Ovary (tissue), 10 donors: ENCODE measurements around the gene RAB6A. TPM values are rescaled to one million over a fixed set of nuclear protein-coding genes. Genes with fewer than 3 reads are reported as not detected.

Source experiments
- DNase-seq, 5 donors: peaks; one replicate each; pipeline ENCODE4 v3.0.0-alpha.2; 2019 to 2020
- H3K27ac ChIP-seq, 2 donors: fragments of 200-600 bp; one replicate each; pipeline versions ENCODE4 v1.5.1 to v1.8.0; 2019 to 2022
- H3K27me3 ChIP-seq: fragments of 200-600 bp; one replicate; pipeline ENCODE4 v1.8.0; 2022
- H3K36me3 ChIP-seq: fragments of 200-600 bp; sonication (generic); one replicate; pipeline ENCODE4 v1.5.1; 2019
- H3K4me1 ChIP-seq: one replicate; pipeline ENCODE4 v1.8.1; 2013; ENCODE audit warnings: mild to moderate bottlenecking, moderate library complexity; ENCODE audit not compliant: insufficient read depth
- H3K4me3 ChIP-seq: fragments of 200-600 bp; sonication (generic); one replicate; pipeline ENCODE4 v1.5.1; 2017
- H3K9me3 ChIP-seq, 2 donors: fragments of 200-600 bp in 1 of 2; sonication (generic) in 1 of 2; one replicate each; pipeline versions ENCODE4 v1.5.1 to v1.8.1; 2013 to 2019; ENCODE audit warnings: mild to moderate bottlenecking in 1 of 2, moderate library complexity in 1 of 2
- CTCF ChIP-seq, 3 donors: fragments of 450-650 bp in 2 of 3; fragments of 200-600 bp in 1 of 3; IDR thresholded peaks; one replicate each; pipeline versions ENCODE4 v1.5.1 to v1.8.0; 2016 to 2022; ENCODE audit warnings: antibody characterized with exemption in 3 of 3, mild to moderate bottlenecking in 1 of 3
- EP300 ChIP-seq: sonication (generic); formaldehyde crosslinking; IDR thresholded peaks from one replicate; pipeline ENCODE4 v1.6.1; 2017; ENCODE audit warnings: antibody characterized with exemption
- POLR2A ChIP-seq: fragments of 450-650 bp; IDR thresholded peaks from one replicate; pipeline ENCODE4 v1.6.1; 2017; ENCODE audit warnings: antibody characterized with exemption, mild to moderate bottlenecking, moderate library complexity
- WGBS, 3 donors: extraction: QIAGEN DNeasy Blood & Tissue Kit in 1 of 3; methylation state at CpG; one replicate each; pipeline versions ENCODE4 v1.1.5 to v1.1.7; 2013 to 2017; 5-methylcytosine and 5-hydroxymethylcytosine counted together
- intact Hi-C, 4 donors: fragments of 100-400 bp; cut with DNase I; formaldehyde crosslinking; loops; one replicate each; pipeline versions ENCODE4 v1.11.0 to v1.15.1; 2022 to 2023
- long read RNA-seq, 3 donors: library from polyadenylated mRNA in 2 of 3; unstranded in 2 of 3; transcript quantifications; one replicate each; pipeline ENCODE4 v2.0.0 and lab custom pipeline, GENCODE V29; 2021 to 2026
- polyA plus RNA-seq, 2 donors: library from polyadenylated mRNA; stranded (reverse); fragments of 200-250 nt in 1 of 2; fragments of 350-450 nt in 1 of 2; fragmentation: Illumina TruSeq in 1 of 2; extraction: RNeasy Lipid Tissue Mini Kit (QIAGEN cat#74804) in 1 of 2; gene quantifications; one replicate each; pipeline ENCODE4 v1.2.3, GENCODE V29; 2013 to 2014
- total RNA-seq, 7 donors: library from RNA; depleted of rRNA in 2 of 7; stranded (reverse); fragments of >200 nt in 2 of 7; fragmentation: NEBNext Ultra II Directional in 3 of 7; extraction: Animal tissue kit (Norgen Biotek cat#: 25700) in 3 of 7; gene quantifications; one replicate each; pipeline versions ENCODE4 v1.1.0 to v1.2.4, GENCODE V29; 2016 to 2023
- donor health status: DM: no; HTN: no; CAD: no; lungs with moderate emphysema.
- donor health status: DM: no; HTN: no; CAD: no.
- donor health status: Bipolar disorder and iron deficiency.
- donor health status: DM: yes; HTN: yes; CAD: no.
- donor health status: DM: no; HTN: no; CAD: no.
- donor health status: DM: yes; HTN: yes; CAD: no.

The RAB6A gene
- total RNA-seq (100 to 1,000 TPM in 5 of 7 donors, 10 to 100 TPM in 2; 96.5 to 128 (median 102) TPM), polyA plus RNA-seq (100 to 1,000 TPM in 1 of 2 donors, 10 to 100 TPM in 1; 55.9 to 127 TPM)
- long read RNA-seq, donor 1, transcript RAB6A-208 (2 exons, 1,812 nt): minor isoform, 5 of 71 reads
- long read RNA-seq, donor 1, transcript RAB6A-202 (8 exons, 3,085 nt): minor isoform, 9 of 71 reads
- long read RNA-seq, donor 1, transcript RAB6A-201 (8 exons, 3,389 nt): major isoform, 19 of 71 reads
- long read RNA-seq, donor 1, partial matches to known transcripts: 10 of 71 reads
- long read RNA-seq, donor 1, other reads (novel, unspliced or antisense): 28 of 71 reads
- long read RNA-seq, donor 2, transcript RAB6A-201 (8 exons, 3,389 nt): minor isoform, 9 of 46 reads
- long read RNA-seq, donor 2, transcript RAB6A-202 (8 exons, 3,085 nt): major isoform, 13 of 46 reads
- long read RNA-seq, donor 2, partial matches to known transcripts: 24 of 46 reads
- long read RNA-seq, donor 2, other reads (novel, unspliced or antisense): 0 of 46 reads
- long read RNA-seq, donor 3, transcript RAB6A-201 (8 exons, 3,389 nt): major isoform, 62 of 118 reads
- long read RNA-seq, donor 3, transcript RAB6A-202 (8 exons, 3,085 nt): minor isoform, 23 of 118 reads
- long read RNA-seq, donor 3, partial matches to known transcripts: 13 of 118 reads
- long read RNA-seq, donor 3, other reads (novel, unspliced or antisense): 19 of 118 reads

DNA sequence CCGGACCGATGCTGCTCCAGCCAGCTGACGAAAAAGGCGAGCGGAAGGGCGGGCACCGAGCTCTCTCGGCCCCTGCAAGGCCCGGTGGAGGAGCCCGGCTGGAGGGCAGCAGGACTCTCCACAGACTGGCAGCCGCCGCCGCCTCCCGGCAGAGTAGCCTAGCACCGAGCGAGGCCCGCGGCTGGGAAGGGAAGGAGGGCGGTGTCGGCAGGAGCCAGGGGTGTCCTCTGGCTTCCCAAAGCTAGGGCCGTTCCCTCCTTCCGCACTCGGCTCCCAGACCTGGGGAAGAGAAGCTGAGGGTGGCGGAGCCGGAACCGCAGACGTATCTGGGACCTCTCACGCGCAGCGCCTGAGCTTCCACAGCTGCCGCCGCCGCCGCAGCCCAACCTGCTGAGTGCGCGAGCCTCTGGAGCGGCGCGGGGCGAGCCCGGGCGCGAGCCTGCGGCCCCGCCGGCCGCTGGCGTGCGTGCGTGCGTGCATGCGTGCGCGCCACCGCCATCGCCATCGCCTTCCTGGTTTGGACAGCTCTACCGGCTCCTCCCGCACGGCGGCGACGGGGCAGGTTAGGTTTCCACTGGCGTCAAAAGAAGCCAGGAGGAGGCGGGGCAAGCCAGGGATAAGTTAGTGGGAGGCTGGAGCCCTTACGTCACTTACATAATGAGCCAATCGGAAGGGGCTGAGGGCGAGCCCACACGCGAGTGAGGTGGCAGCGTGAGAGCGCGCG is at the start of gene RAB6A:
Gene RAB6A, minus strand, starts transcription at position 396 of the 724 bp plus-strand sequence. CDS start 439 bp downstream, outside the sequence.
- peak; percentile 82 for TF ChIP-seq POLR2A
- peak; percentile 18 for TF ChIP-seq EP300
- TF ChIP-seq CTCF (IDR thresholded peaks at IDR 0.05): peak; percentile 12 to 89 (median 81)
- Histone ChIP-seq H3K9me3 (no peaks in the 10 kb centered on the region), H3K27me3 (no peaks in the 10 kb centered on the region), H3K36me3 (no peaks in the 10 kb centered on the region), H3K4me1 (peaks cover 2% of the 10 kb centered on the region), H3K4me3 (peak within 1 kb of the TSS; percentile 88), H3K27ac (peak within 1 kb of the TSS; percentile 94 to 98)
- WGBS, 3 donors: 0 to 1% (median 0%) methylated on average over 43 to 74 of the region's 74 CpGs
- intact Hi-C loops: no loop called here
- DNase-seq: peak; percentile 99 to 100 (median 100)

- Histone ChIP-seq H3K4me3 (no peak overlapping the region), H3K27ac (no peak overlapping the region), H3K4me1 (no peaks in the 10 kb centered on the region), H3K36me3 (no peaks in the 10 kb centered on the region), H3K9me3 (no peaks in the 10 kb centered on the region), H3K27me3 (no peaks in the 10 kb centered on the region)
- TF ChIP-seq EP300: no peak
- no peak for TF ChIP-seq POLR2A
- TF ChIP-seq CTCF (IDR thresholded peaks at IDR 0.05): no peak
- 15 to 32% (median 27%) methylated on average over 1 of the region's 1 CpG for WGBS, 3 donors
- intact Hi-C loops: no loop called here
- DNase-seq: no peak
These were observed 49.8 kb upstream of the RAB6A start for GRCh38 chr11:73810637-73811036.

GRCh38 chr11:73808052-73808451 is 47.2 kb upstream of the RAB6A start:
- Histone ChIP-seq H3K4me3 (no peak overlapping the region), H3K9me3 (no peaks in the 10 kb centered on the region), H3K4me1 (no peaks in the 10 kb centered on the region), H3K27ac (no peak overlapping the region), H3K27me3 (no peaks in the 10 kb centered on the region), H3K36me3 (no peaks in the 10 kb centered on the region)
- no peak for TF ChIP-seq POLR2A
- no peak for TF ChIP-seq CTCF (IDR thresholded peaks at IDR 0.05)
- TF ChIP-seq EP300: no peak
- no peak for DNase-seq
- WGBS, 3 donors: 81 to 93% (median 93%) methylated on average over 1 of the region's 1 CpG
- intact Hi-C loops: no loop called here

- Histone ChIP-seq H3K9me3 (no peaks in the 10 kb centered on the region), H3K27ac (no peak overlapping the region), H3K36me3 (no peaks in the 10 kb centered on the region)
These were observed 43.8 kb upstream of the RAB6A start for GRCh38 chr11:73804712-73805111.

More at GRCh38 chr11:73804712-73805111, 43.8 kb upstream of the RAB6A start:
- no peaks in the 10 kb centered on the region for H3K27me3 ChIP-seq
- intact Hi-C loops: no loop called here
- H3K4me1 ChIP-seq: no peaks in the 10 kb centered on the region
- no peak overlapping the region for H3K4me3 ChIP-seq
- TF ChIP-seq EP300 (no peak), CTCF (IDR thresholded peaks at IDR 0.05) (no peak)
- no peak for DNase-seq
